HuH-7 (cell line): ENCODE data around the gene PRR7.

Experiments
- DNase-seq: peaks from one replicate; pipeline ENCODE4 v3.0.0; 2011; ENCODE audit warnings: low spot score

The PRR7 gene

DNA sequence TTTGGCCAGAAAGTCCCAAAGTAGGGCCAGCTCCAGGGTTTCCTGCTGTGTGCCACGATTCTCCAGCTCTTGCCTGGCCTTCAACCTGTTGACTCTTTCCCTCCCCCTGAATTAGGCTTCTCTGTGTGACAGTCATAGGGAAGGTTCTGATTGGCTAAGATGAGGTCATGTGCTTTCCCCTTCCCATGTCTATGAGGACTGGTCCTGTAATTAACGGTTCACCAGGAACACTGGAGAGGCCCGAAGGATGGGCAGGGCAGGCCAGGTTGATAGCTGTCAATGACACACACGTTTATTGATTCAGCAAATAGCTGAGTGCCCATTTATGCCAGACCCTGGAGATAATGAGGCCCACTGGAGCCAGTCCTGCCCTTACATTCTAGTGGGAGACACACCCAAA, 9.0 kb upstream of the PRR7 start:
- DNase-seq, result no peak

DNA sequence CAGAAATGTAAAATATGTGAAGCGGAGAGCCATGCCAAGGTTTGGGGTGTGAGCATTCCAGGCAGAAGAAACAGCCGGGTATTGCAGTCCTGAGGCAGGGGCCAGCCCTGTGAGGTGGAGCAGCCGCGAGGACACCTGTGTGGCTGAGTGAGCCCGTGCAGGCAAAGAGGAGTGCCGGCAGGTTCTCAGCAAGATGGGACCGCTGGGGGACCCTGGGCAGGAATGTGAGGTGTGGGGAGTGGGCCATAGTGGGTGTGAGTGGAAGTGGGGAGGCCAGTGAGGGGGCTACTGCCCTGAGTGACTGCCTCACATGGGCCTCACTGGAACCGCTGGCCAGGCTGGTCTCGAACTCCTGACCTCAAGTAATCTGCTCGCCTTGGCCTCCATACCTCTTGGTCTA, 8.1 kb upstream of the PRR7 start:
- no peak for DNase-seq

DNA sequence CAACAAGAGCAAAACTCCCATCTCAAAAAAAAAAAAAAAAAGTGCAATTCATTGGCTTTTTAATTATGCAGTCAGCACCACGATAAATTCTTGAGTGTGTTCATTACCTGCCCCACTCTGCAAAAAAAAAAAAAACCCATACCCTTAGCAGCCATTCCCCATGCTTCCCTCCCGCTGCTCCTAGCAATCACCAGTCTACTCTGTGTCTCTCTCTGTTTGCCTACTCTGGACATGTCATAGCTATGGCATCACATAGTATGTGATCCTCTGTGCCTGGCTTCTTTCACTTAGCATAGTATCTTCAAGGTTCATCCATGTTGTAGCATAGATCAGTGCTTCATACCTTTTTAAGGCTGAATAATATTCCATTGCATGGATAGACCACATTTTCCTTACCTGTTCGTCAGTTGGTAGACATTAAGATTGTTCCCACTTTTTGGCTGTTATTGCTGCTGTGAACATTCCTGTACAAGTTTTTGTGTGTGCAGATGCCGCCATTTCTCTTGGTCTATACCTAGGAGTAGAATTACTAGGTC, 7.0 kb upstream of the PRR7 start:
- DNase-seq, result no peak

DNA sequence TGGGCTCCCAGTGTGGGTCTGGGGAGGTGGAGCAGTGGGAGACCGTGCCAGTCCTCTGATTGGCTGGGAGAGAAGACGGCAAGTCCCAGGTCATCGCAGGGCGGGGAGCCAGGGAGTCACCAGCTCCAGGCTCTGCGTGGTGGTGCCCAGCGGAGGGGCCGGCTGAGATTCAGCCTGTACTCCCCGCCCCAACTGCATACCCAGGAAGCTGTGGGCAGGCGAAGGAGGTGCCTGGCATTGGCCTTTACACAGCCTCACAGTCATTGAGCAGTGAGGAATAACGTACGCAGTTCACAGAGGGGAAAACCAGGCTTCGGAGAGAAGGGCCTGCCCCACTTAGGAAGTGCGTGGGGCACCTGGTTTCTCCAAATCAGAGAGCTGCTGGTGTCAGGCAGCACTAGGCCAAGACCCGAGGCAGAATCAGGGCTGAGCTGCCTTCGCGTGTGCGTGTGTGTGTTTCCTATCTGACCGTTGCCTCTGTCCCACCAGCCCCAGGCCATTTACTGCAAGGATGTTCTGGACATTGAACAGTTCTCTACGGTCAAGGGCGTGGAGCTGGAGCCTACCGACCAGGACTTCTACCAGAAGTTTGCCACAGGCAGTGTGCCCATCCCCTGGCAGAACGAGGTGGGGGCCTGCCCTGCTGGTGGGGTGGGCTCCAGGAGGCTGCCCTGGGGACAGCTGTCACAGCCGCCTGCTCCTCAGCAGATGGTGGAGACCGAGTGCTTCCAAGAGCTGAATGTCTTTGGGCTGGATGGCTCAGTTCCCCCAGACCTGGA, 6.2 kb upstream of the PRR7 start:
- DNase-seq, result no peak

DNA sequence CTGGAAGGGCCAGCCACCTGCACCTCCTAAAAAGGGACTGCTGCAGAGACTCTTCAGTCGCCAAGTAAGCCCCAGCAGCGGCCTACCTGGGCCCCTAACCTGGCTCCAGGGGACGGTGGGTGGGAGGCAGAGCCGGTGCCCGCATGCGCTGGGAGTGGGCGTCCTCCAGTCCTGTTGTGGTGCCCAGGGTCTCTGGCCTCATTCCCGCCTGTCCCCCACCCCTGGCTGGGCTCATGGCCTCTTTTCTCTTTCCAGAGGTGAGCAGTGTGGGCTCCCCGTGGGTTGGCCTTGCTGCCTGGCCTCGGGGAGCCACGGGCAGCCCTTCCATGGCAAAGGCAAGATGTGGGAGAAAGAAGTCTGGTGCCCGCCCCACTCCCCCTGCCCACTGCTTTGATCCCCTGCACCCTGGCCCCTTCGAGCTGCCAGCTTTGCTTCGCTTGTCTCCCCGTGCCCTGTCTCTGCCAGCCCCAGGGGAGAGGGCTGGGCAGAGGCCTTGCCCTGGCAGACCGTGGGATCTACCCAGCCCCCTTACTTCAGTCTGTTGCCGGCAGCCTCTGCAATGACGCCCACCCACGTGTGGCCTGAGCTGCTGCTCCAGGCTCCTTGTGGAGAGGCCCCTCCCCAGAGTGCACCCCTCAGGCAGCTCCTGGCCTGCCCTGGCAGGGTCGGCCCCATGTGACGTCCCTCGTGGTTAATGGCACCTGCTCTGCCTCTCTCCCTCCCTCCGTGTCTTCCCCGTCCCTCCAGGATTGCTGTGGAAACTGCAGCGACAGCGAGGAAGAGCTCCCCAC, 5.4 kb upstream of the PRR7 start:
- no peak for DNase-seq

DNA sequence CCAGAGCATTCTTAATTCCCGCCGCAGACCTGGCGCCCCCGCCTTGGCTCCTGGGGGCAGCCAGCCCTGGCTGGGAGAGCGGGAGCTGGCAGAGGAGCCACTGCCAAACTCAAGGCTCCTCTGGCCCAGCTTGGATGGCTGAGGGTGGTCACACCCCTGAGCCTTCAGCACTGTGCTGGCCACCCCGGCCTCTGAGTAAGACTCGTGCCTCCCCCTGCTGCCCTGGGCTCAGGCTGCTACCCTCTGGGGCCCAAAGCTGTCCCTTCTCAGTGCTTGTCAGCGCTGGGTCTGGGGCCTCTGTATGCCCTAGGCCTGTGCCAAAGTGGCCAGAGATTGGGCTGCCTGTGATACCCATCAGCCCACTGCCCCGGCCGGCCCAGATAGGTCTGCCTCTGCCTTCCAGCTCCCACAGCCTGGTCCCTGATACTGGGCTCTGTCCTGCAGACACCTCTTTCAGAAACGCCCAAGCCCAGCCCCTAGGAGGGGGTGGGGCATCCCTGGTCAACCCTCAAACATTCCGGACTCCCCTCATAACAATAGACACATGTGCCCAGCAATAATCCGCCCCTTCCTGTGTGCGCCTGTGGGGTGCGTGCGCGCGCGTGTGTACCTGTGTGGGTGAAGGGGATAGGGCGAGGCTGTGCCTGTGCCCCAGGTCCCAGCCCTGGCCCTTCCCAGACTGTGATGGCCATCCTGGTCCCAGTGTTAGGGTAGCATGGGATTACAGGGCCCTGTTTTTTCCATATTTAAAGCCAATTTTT, 4.4 kb upstream of the PRR7 start:
- no peak for DNase-seq

DNA sequence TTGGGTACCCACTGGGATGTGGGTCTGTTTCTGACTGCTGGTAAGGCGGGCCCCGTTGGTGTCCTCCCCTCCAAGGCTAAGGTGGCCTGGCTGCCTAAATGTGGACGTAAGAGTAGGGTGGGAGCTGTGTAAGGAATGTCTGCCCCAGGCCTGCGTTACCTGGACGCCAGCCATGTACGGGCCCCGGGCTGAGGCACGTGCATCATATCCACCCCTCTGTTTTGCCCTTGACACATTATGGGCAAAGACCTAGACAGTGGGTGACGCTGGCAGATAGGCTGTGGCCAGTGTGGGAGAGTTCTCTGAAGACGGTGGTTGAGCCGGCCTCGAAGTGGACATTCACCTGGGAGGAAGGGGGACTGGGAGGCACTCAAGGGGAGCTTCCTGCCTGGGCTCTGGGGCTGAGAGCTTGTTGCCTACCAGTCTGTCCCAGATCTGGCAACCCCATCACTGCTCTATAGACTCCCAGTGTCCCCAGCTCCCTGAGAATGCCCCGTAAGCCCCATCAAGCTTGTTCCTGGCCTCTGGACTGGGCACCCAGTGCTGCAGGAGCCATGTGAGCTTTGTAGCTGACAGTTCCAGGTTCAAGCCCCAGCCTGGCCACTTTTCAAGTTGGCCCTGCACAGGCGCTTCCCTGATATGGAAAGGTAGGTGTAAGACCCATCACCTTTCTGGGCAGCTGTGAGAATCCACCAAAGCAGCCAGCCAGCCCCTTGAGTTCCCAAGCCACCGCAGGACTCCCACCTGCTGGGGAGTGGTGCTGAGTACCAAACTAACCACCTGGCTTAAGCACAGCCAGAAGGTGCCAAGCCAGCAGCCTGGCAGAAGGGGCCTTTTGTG, 3.2 kb upstream of the PRR7 start:
- DNase-seq, result no peak

DNA sequence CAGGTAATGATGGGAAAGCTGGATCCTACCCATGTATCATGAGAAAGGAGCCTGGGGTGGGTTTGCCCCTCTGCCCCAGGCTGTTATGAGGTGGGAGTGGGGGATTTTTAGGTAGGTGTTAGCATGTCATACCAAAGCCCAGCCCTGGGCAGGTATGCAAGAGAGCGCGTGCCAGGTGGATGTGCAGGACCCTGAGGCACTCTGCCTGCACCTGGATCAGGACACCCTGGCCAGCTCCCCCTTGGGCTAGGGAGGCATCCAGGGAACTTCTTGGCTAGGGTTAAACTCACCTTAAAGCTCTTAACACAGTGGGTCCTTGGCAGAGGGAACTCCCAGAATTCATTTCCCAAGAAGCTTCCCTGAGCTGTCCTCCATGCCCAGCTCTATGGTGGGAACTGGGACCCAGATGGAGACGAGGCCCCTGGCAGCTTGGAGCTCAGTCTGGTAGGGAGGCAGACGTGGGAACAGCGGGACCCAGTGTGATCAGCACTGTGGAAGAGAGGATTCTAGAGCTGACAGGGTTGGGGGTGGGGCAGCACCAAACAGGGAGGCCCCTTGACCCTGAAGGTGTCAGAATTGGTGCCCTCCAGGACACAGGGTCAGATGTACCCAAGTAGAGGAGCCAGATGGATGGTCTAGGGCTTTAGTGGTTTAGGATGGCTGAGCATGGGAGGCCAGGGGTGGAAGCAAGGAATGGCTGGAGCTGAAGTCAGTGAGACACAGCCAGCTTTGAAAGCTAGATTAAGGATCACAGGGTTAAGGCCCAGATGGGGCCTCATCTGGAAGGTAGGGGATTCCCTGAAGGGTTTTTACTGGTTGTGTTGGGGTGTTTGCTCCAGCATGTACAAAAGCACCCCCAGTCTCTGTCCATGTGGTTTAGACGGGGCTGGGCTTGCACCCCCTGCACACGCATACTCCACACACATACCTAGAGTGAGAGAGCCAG, 2.2 kb upstream of the PRR7 start:
- DNase-seq, result no peak

- no peak for DNase-seq
Measured at GRCh38 chr5:177445052-177445916, 1.3 kb upstream of the PRR7 start.

GRCh38 chr5:177445917-177446199, 756 bp upstream of the PRR7 start:
- DNase-seq, result no peak

DNA sequence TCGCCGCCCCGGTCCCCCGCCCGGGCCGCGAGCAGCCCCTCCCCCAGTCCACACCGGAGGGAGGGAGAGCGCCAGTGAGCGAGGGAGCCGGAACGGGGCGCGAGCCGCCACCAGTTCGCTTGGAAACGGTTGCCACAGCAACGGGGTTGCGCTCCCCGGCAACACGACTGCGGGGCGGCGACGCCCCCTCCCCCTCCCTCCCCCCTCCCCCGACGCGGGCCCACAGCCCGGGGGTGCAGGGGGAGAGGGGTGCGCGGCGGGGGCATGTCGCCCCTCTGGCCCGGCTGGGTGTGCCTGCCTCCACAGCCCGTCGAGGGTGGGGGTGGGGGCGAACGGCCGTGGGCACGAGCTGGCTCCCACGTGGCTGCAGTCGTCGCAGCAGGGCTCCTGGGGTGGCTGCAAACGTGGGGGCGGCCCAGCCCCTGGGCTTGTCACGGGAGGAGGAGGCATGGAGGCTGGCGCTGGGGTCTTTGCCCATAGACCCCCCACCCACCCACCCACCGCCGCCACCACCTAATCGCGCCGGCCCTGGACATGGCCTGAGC, 524 bp downstream of the PRR7 start:
- DNase-seq, result peak; percentile 62

DNA sequence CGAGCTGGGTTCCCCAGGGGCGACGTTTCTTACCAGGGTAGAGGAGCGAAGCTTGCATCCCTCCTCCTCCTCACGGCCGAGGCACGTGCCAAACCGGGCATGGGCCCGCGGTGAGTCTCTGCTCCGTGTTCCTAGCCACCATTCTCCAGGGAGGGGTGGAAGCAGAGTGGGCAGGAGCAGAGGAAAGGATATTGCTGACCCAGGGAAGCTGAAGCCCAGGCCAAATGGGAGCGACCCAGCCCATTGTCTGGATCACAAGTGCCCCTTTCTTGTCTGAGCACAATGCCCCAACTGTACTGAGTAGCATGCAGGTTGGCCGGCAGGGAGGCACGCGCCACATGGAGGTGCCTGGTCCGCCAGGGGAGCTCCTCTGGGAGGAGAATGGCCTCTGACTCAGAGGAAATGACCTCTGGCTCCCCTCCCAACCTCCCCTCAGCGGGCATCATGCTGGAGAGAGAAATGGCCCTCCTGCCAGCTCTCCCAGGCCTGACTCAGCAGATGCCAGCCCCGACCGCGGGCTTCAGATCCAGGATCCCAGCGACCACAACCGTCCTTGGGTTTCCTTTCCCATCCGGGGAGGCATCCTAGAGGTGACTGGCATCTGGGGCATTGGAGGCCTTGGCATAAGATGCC, 1.1 kb downstream of the PRR7 start:
- DNase-seq, result no peak

DNA sequence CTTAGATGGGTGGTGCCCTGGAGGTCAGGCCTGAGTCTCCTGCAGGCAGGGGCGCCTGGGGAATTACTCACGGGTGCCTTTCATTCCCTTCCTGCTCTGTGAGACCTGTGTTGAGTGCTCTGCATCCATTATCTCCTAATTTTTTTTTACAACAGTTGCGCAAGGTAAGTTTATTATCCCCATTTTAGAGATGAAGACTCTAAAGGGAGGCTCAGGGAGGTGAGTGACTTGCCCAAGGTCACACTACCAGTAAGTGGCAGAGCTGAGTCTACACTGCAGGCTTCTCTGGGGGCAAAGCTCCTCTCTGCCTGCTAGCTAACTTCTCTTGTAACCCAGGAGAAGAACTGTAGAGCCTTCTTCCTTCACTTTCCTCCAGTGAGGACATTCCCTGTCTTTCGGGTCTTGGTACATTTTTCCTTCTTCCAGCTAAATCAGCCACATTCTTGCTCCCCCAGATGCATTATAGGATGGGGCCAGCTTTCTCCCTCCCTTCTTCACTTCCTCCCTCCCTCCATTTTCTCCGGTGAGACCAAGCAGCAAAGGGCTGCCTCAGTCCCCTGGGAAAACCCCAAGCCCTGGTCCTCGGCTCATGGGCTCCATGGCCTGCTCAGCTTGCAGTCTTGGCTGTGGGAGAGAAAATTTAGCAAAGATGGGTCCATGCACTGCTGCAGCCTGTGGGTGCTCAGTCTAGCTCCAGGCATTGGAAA, 1.8 kb downstream of the PRR7 start:
- no peak for DNase-seq

DNA sequence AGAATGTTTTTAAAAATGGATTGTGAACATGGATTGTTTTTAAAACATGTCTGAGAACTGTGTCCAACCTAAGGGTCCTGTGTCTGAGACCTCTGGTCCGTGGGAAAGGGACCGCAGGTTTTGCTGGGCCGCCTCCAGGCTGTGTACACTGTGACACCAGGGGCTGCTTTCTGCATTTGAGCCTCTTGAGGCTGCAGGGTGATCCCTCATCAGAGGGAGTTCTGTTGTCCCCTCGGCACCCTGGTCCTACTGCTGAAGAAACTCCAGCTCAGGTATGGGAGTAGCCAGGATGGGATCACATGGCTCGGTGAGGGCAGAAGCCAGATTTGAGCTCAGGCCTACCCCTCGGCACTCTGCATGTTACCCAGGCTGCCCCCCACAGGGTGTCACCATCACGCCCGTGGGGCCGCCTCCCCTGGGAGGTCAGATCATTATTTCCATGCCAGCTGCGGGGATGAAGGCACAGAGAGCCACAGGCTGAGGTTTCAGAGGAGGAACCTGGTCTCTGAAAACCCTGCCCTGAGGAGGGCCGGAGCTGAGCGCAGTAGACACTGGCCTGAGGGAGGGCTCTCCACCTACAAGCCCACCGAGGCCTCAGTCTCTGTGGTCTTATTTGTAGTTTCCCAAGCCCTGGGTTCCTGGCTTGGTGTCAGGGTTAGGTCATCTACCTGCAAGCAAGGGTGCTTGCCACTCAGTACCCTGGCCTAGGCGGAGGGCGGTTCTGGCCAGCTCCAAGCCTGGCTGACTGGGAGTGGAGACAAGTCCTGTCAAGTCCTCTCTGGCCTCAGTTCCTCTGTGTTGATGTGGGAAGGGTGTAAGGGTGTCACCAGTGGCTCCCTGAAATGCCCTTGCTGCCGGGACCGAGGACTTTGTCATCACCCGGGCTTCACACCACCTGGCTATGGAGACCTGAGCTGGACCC, 2.8 kb downstream of the PRR7 start:
- no peak for DNase-seq

- DNase-seq, result no peak
Measured at GRCh38 chr5:177450667-177451424, 4.2 kb downstream of the PRR7 start.
